Raji (cell line): ENCODE data around the gene MIPEP.

Experiments used
- POLR2A ChIP-seq: IDR thresholded peaks from 2 replicates; pipeline ENCODE4 v1.6.1; 2011; ENCODE audit warnings: low read depth, low read length, control low read depth; ENCODE audit not compliant: insufficient read depth

The MIPEP gene

DNA sequence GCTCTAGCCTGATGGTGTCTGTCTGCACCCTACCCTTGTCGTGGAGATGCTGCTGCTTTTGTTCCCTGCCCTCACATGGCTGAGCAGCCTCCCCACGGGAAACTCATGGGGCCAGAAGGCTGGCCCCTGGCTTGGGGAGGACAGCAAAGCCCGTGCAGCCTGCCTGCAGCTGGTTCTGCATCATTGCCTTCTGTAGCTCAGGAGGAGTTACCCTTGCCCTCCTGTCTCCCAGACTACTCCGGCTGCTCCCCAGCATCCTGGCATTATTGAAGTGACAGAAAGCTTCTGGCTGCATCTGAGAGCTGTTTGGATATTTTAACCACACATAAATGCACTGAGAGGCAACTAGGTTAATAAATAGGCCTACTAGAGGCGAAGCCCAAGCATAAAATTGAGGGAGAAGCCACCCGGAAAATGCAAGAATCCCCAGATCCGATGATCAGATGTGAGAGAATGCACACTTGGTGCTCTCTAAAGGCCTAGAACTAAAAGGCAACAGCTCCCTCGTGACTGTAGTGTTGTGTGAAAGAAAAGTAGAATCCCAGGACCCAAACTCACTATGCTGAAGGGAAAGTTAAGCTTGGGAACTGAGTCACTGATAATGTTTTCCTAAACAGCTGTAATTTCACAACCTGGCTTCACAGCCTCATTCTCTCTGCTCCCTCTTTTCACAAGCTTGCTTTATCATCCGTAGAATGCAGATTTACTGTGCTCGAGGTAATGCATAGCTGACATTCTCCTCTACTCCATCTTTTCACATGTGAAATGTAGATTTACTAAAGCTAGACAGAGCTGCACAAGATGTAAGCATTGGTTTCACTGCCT is 208.1 kb downstream of the MIPEP start:
- no peak for TF ChIP-seq POLR2A
